ENCODE measurements around the gene ADCY2.

Gene ADCY2

DNA sequence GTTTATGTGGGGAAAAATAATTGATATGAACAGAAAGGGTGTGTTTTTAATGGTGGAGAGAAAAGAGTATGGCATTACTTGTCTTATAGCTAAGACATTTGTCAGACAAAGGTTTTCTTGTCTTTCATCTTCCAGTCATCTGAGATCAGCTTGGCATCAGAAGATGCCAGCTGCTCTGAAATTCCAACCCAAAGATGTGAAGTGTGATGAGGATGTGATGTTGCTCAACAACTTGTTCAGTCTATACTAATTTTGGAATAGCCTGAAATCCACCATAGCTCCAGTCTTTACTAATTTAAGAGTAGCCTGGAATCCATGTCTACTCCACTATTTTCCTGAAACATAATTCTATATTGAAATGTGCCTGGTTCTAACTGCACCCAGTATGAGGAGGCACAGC, 272.7 kb downstream of the ADCY2 start:
- DNase-seq (ENCODE audit: low read depth): no peak
- H3K4me3 ChIP-seq (ENCODE audit: low read depth, low read length): no peak overlapping the region
- TF ChIP-seq, protein P1, sequence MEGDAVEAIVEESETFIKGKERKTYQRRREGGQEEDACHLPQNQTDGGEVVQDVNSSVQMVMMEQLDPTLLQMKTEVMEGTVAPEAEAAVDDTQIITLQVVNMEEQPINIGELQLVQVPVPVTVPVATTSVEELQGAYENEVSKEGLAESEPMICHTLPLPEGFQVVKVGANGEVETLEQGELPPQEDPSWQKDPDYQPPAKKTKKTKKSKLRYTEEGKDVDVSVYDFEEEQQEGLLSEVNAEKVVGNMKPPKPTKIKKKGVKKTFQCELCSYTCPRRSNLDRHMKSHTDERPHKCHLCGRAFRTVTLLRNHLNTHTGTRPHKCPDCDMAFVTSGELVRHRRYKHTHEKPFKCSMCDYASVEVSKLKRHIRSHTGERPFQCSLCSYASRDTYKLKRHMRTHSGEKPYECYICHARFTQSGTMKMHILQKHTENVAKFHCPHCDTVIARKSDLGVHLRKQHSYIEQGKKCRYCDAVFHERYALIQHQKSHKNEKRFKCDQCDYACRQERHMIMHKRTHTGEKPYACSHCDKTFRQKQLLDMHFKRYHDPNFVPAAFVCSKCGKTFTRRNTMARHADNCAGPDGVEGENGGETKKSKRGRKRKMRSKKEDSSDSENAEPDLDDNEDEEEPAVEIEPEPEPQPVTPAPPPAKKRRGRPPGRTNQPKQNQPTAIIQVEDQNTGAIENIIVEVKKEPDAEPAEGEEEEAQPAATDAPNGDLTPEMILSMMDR (IDR thresholded peaks at IDR 0.05; ENCODE audit: control insufficient read depth, extremely low read depth, insufficient read depth): no peak

DNA sequence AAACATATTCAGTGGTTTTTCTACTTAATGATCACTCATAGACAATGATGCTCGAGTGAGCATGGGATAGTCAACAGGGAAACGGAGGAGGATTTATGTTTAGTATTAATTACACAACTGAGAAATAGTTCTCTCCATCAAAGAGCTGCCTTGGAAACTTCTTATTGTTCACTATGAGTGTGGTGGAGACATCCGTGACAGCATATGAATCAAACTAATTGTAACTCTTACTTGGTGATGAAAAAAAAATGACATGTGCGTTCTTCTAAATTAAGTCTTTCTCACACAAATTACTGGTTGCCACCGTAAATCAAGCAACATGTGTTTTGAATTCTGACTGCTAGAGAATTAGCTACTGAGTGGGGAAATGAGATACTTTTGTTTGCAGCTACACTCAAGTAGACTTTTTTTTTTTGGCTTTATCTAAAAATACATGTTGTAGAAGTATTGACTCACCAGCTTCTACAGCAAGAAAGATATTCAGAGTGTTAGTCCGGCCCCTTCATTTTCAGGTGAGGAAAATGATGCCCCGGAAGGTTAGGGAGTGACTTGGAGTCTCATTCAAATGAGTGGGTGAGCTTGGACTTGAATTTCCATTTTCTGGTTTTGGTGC, 275.5 kb downstream of the ADCY2 start:
- TF ChIP-seq, protein P1 (IDR thresholded peaks at IDR 0.05; ENCODE audit: control insufficient read depth, extremely low read depth, insufficient read depth): no peak
- H3K4me3 ChIP-seq (ENCODE audit: low read depth, low read length): no peak overlapping the region
- DNase-seq (ENCODE audit: low read depth): no peak

DNA sequence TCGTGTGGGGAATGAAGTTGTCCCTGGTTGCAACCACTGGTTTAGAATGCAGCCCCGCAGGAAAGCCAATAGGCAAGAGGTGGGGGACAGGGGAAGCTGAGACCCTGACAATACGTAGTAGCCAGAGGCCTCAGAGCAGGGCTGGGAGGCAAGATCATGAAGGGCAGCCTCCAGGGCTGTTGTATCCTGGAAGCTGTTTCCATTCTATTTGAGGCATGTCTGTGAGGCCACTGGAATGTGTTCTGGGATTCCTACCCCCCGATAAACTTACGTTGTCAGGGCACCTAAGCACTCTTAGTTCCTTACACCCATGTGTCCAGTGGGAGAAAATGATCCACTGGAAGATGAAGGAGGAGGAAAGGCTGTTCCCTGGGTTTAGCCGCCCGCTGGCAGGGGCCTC, 277.7 kb downstream of the ADCY2 start:
- DNase-seq (ENCODE audit: low read depth): no peak
- no peak overlapping the region for H3K4me3 ChIP-seq (ENCODE audit: low read depth, low read length)
- TF ChIP-seq, protein P1 (IDR thresholded peaks at IDR 0.05; ENCODE audit: control insufficient read depth, extremely low read depth, insufficient read depth): no peak

DNA sequence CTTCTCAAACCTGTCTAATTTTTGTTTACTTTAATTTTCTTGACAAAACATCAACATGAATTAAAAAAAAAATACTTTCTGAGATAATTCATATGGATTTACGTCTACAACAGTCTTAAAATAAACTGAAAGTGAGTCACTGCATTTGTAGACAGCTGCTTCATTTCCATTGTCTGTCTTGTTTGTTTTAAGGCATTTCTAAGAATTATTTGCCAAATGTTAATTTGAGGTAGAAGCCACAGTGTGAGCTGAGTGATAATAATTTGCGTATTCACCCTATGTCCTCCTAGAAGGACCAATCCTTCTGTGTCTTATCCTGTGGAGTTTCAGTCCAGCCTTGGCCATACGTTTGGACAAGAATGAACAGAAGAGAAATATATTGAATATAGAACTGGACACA, 280.5 kb downstream of the ADCY2 start:
- H3K4me3 ChIP-seq (ENCODE audit: low read depth, low read length): no peak overlapping the region

DNA sequence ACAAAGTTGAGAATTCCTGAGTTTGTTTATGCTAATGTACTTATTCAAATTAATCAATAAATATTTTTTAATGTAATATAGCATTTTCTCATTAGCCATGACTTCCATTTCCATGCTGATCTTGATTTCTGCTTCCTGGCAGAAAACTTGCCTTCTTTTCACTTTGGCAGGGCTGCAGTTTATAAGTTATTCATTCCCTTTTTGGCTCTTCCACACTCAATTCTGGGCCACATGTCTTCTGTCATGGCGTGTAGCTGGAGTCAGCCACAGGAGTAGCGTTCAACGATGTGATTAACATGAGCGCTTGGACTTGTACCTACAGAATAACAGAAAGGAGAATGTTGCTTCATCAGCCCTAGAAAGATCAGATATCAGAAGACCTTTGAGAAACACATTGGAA, 282.1 kb downstream of the ADCY2 start:
- no peak overlapping the region for H3K4me3 ChIP-seq (ENCODE audit: low read depth, low read length)
- no peak for DNase-seq (ENCODE audit: low read depth)
- TF ChIP-seq, protein P1 (IDR thresholded peaks at IDR 0.05; ENCODE audit: control insufficient read depth, extremely low read depth, insufficient read depth): no peak

More for the DNA sequence above, 280.5 kb downstream of the ADCY2 start:
- no peak for DNase-seq (ENCODE audit: low read depth)
- TF ChIP-seq, protein P1 (IDR thresholded peaks at IDR 0.05; ENCODE audit: control insufficient read depth, extremely low read depth, insufficient read depth): no peak

DNA sequence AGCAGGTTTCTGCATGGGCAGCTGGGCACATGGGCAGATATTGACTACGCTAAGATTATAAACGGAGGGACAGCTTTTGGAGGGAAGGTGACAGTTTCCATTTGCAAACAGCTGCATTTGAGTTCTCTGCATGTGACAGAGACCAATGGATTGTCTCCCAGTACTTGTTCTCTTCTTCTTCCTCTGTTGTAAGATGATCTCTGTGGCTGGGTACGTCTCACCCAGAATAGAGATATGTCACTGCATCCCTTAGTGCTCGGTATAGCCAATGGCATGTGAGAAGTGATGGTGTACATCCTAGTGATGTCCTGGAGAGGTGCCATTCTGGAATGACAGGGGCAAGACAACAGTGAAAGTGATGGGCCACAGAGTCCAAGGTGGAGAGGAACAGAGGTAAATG, 283.7 kb downstream of the ADCY2 start:
- DNase-seq (ENCODE audit: low read depth): no peak
- H3K4me3 ChIP-seq (ENCODE audit: low read depth, low read length): no peak overlapping the region
- TF ChIP-seq, protein P1 (IDR thresholded peaks at IDR 0.05; ENCODE audit: control insufficient read depth, extremely low read depth, insufficient read depth): no peak

DNA sequence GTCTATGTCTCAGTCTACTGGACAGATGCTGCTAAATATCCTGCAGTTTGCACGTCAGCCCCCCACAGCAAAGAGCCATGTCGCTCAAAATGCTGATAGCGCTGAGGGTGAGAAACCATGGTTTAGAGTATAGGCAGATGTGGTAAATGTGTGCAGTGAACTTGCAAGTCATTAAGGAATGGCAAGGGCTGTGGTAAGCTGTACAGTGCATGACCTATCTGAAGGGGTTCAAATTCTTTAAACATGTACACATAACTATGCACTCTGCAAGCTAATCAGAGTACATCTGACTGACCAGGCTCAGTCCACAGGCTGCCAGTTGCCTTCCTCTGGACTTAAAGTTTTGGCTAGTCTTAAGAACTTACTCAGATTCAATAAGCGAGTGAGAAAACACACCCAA, 284.3 kb downstream of the ADCY2 start:
- no peak for DNase-seq (ENCODE audit: low read depth)
- H3K4me3 ChIP-seq (ENCODE audit: low read depth, low read length): no peak overlapping the region
- TF ChIP-seq, protein P1 (IDR thresholded peaks at IDR 0.05; ENCODE audit: control insufficient read depth, extremely low read depth, insufficient read depth): no peak
